ENCODE data around the gene GPR151. TPM values are rescaled to one million over a fixed set of nuclear protein-coding genes. Genes with fewer than 3 reads are reported as not detected.

GPR151 gene
- total and polyA plus RNA-seq, 2 donors (not counting 1 experiment from before 2014, with no cell fraction given): not detected

DNA sequence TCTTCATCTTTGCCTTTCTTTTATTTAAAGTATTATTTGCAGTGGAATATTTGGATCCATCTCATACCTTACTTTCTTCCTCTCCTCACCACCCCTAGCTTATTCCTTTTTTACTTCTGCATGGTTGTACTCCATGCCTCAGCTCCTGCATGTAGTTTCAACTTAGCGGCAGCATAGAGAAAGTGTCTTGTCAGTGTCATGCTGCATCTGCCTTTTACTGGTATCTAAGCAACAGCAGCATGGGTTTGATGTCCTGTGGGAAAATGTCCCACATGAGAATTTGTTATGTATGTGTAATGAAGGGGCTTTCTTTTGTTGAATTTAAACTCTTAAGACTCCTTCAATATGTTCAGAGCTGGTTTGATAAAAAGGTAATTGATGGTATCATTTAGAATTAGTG is 48.2 kb downstream of the GPR151 start:
- no peak overlapping the region for H2AFZ ChIP-seq (ENCODE audit: low read length)
- H3K27ac ChIP-seq (ENCODE audit: insufficient read depth, low read length): no peak overlapping the region
- no peaks in the 10 kb centered on the region for H3K9me3 ChIP-seq (ENCODE audit: control insufficient read depth, insufficient read depth, low read depth, low read length)
- H3K4me1 ChIP-seq (ENCODE audit: control insufficient read depth, extremely low read depth, insufficient read depth, low read length): no peaks in the 10 kb centered on the region
- no peak overlapping the region for H3K9ac ChIP-seq (ENCODE audit: insufficient read depth, low read length)
- no peaks in the 10 kb centered on the region for H3K27me3 ChIP-seq (ENCODE audit: control insufficient read depth, insufficient read depth, low read length)
- no peak for DNase-seq (ENCODE audit: low read depth in 2 of 2)
- peaks cover 11% of the 10 kb centered on the region for H3K79me2 ChIP-seq (ENCODE audit: control insufficient read depth, insufficient read depth, low read length)
- peaks cover 9% of the 10 kb centered on the region for H3K36me3 ChIP-seq (ENCODE audit: control insufficient read depth, insufficient read depth, low read length)
- TF ChIP-seq, protein P1, sequence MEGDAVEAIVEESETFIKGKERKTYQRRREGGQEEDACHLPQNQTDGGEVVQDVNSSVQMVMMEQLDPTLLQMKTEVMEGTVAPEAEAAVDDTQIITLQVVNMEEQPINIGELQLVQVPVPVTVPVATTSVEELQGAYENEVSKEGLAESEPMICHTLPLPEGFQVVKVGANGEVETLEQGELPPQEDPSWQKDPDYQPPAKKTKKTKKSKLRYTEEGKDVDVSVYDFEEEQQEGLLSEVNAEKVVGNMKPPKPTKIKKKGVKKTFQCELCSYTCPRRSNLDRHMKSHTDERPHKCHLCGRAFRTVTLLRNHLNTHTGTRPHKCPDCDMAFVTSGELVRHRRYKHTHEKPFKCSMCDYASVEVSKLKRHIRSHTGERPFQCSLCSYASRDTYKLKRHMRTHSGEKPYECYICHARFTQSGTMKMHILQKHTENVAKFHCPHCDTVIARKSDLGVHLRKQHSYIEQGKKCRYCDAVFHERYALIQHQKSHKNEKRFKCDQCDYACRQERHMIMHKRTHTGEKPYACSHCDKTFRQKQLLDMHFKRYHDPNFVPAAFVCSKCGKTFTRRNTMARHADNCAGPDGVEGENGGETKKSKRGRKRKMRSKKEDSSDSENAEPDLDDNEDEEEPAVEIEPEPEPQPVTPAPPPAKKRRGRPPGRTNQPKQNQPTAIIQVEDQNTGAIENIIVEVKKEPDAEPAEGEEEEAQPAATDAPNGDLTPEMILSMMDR (conservative IDR thresholded peaks at IDR 0.05 in 1 of 2, IDR thresholded peaks at IDR 0.05 in 1 of 2; ENCODE audit: low read depth in 1 of 2, low read length in 2 of 2): no peak
- TF ChIP-seq EZH2 (IDR thresholded peaks at IDR 0.05; ENCODE audit: low read length, missing control alignments): no peak
- no peak overlapping the region for H3K4me3 ChIP-seq (replicated peaks in 1 of 4; ENCODE audit: control extremely low read depth in 1 of 4, insufficient read depth in 1 of 4, low read depth in 3 of 4, low read length in 4 of 4)
- no peak overlapping the region for H3K4me2 ChIP-seq (ENCODE audit: extremely low read depth, insufficient read depth, low read length)
- no peaks in the 10 kb centered on the region for H4K20me1 ChIP-seq (ENCODE audit: control insufficient read depth, extremely low read depth, insufficient read depth, low read length)

DNA sequence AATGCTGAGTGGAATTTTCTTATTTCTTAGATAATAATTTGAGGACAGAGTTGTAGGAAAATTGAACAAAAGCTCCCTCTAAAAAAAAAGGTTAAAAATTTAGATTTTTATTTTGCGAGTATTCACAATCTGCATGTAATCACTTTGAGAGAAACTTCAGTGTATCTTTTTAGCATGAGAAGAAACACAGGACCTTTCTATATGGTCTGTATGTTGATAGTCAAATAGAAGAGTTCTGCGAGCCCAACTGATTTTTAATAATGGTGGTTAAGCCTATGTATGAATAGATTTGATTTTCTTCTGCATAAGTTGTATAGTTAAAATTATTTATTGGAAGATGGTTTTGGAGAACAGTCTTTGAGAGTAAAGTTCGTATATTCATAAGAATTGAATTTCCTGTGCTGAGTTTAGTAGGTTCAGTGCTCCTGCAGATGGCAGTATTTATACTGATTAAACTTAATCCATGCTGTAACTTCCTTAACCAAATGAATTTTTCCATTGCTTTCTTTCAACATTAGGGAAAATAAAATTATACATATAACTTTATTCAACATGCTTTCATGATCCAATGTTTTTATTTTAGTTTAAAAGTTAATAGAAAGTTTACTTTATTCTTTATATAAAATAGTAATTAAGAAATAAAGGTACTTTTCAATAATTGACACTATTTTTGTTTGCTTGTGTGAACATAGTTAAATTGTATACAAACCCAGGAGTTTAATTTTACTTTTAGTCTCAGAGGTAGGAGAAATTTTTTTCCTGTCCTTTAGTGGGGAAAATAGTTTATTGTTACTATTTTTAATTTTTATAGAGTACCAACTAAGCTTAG is 49.3 kb downstream of the GPR151 start:
- DNase-seq (ENCODE audit: low read depth in 2 of 2): peak; percentile 13 to 49
- Histone ChIP-seq H3K9ac (ENCODE audit: insufficient read depth, low read length) (no peak overlapping the region), H3K4me1 (ENCODE audit: control insufficient read depth, extremely low read depth, insufficient read depth, low read length) (no peaks in the 10 kb centered on the region), H3K36me3 (ENCODE audit: control insufficient read depth, insufficient read depth, low read length) (peaks cover 3% of the 10 kb centered on the region), H3K27me3 (ENCODE audit: control insufficient read depth, insufficient read depth, low read length) (no peaks in the 10 kb centered on the region), H3K27ac (ENCODE audit: insufficient read depth, low read length) (no peak overlapping the region), H3K4me3 (replicated peaks in 1 of 4; ENCODE audit: control extremely low read depth in 1 of 4, insufficient read depth in 1 of 4, low read depth in 3 of 4, low read length in 4 of 4) (no peak overlapping the region), H3K9me3 (ENCODE audit: control insufficient read depth, insufficient read depth, low read depth, low read length) (no peaks in the 10 kb centered on the region), H3K79me2 (ENCODE audit: control insufficient read depth, insufficient read depth, low read length) (peaks cover 15% of the 10 kb centered on the region), H2AFZ (ENCODE audit: low read length) (no peak overlapping the region), H4K20me1 (ENCODE audit: control insufficient read depth, extremely low read depth, insufficient read depth, low read length) (no peaks in the 10 kb centered on the region), H3K4me2 (ENCODE audit: extremely low read depth, insufficient read depth, low read length) (no peak overlapping the region)
- TF ChIP-seq EZH2 (IDR thresholded peaks at IDR 0.05; ENCODE audit: low read length, missing control alignments): no peak
- TF ChIP-seq, protein P1 (conservative IDR thresholded peaks at IDR 0.05 in 1 of 2, IDR thresholded peaks at IDR 0.05 in 1 of 2; ENCODE audit: low read depth in 1 of 2, low read length in 2 of 2): peak; percentile 36 to 64

DNA sequence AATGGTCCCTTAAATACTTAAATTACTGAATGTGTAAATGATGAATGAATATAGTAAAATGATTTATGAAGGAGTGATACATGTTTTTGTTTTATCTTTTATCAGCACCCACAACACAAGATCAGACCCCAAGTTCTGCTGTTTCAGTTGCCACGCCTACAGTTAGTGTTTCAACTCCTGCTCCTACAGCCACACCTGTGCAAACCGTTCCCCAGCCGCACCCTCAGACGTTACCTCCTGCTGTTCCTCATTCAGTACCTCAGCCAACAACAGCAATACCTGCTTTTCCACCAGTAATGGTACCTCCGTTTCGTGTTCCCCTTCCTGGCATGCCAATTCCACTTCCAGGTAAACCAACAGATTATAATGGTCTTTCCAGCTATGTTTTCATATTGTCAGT is 52.5 kb downstream of the GPR151 start:
- Histone ChIP-seq H3K36me3 (ENCODE audit: control insufficient read depth, insufficient read depth, low read length) (peaks cover 3% of the 10 kb centered on the region), H3K27me3 (ENCODE audit: control insufficient read depth, insufficient read depth, low read length) (no peaks in the 10 kb centered on the region), H3K9me3 (ENCODE audit: control insufficient read depth, insufficient read depth, low read depth, low read length) (no peaks in the 10 kb centered on the region), H3K4me3 (replicated peaks in 1 of 4; ENCODE audit: control extremely low read depth in 1 of 4, insufficient read depth in 1 of 4, low read depth in 3 of 4, low read length in 4 of 4) (no peak overlapping the region), H4K20me1 (ENCODE audit: control insufficient read depth, extremely low read depth, insufficient read depth, low read length) (no peaks in the 10 kb centered on the region), H3K79me2 (ENCODE audit: control insufficient read depth, insufficient read depth, low read length) (peaks cover 21% of the 10 kb centered on the region), H3K27ac (ENCODE audit: insufficient read depth, low read length) (no peak overlapping the region), H3K9ac (ENCODE audit: insufficient read depth, low read length) (no peak overlapping the region), H2AFZ (ENCODE audit: low read length) (no peak overlapping the region), H3K4me1 (ENCODE audit: control insufficient read depth, extremely low read depth, insufficient read depth, low read length) (no peaks in the 10 kb centered on the region), H3K4me2 (ENCODE audit: extremely low read depth, insufficient read depth, low read length) (no peak overlapping the region)
- no peak for DNase-seq (ENCODE audit: low read depth in 2 of 2)
- TF ChIP-seq, protein P1 (conservative IDR thresholded peaks at IDR 0.05 in 1 of 2, IDR thresholded peaks at IDR 0.05 in 1 of 2; ENCODE audit: low read depth in 1 of 2, low read length in 2 of 2): no peak
- no peak for TF ChIP-seq EZH2 (IDR thresholded peaks at IDR 0.05; ENCODE audit: low read length, missing control alignments)

Other genes with a start within 250 kb of the GPR151 start
- gene POU4F3, start 177.4 kb downstream of the GPR151 start, total RNA-seq: not detected in 2 replicates
- gene POU4F3, start 177.4 kb downstream of the GPR151 start, polyA plus RNA-seq: 0.02 TPM in 1 of 2 replicates, not detected in the other
- 21.3 and 27.2 TPM in 2 replicates for gene TCERG1, start 68.9 kb downstream of the GPR151 start, total RNA-seq
- 32.3 and 47.7 TPM in 2 replicates for gene TCERG1, start 68.9 kb downstream of the GPR151 start, polyA plus RNA-seq